Endothelial cell of umbilical vein (primary cell): Measurements from ENCODE around the gene FGF9.

Experiments used
- EZH2 ChIP-seq: IDR thresholded peaks from 2 replicates; pipeline ENCODE4 v1.6.1; 2012; ENCODE audit warnings: borderline replicate concordance, low read depth, mild to moderate bottlenecking, moderate library complexity, low read length, inconsistent platforms; ENCODE audit not compliant: severe bottlenecking
- POLR2A ChIP-seq: IDR thresholded peaks from 2 replicates; pipeline ENCODE4 v1.6.1; 2012; ENCODE audit warnings: low read depth, mild to moderate bottlenecking, control low read depth, low read length
- POLR2AphosphoS5 ChIP-seq: IDR thresholded peaks from 2 replicates; pipeline ENCODE4 v1.6.1; 2012; ENCODE audit warnings: low read depth, mild to moderate bottlenecking, control low read depth, low read length, moderate library complexity; ENCODE audit not compliant: insufficient read depth
- TF ChIP-seq, protein P1 (sequence below), 2 donors: IDR thresholded peaks; 1 replicate in 1 of 2; 2 replicates in 1 of 2; pipeline ENCODE4 v1.5.1; 2011; ENCODE audit warnings: low read length in 2 of 2, mild to moderate bottlenecking in 2 of 2, moderate library complexity in 2 of 2, control low read depth in 1 of 2, inconsistent platforms in 1 of 2, low read depth in 1 of 2; ENCODE audit not compliant: insufficient read depth in 1 of 2; ENCODE audit errors: extremely low read depth in 1 of 2

DNA sequence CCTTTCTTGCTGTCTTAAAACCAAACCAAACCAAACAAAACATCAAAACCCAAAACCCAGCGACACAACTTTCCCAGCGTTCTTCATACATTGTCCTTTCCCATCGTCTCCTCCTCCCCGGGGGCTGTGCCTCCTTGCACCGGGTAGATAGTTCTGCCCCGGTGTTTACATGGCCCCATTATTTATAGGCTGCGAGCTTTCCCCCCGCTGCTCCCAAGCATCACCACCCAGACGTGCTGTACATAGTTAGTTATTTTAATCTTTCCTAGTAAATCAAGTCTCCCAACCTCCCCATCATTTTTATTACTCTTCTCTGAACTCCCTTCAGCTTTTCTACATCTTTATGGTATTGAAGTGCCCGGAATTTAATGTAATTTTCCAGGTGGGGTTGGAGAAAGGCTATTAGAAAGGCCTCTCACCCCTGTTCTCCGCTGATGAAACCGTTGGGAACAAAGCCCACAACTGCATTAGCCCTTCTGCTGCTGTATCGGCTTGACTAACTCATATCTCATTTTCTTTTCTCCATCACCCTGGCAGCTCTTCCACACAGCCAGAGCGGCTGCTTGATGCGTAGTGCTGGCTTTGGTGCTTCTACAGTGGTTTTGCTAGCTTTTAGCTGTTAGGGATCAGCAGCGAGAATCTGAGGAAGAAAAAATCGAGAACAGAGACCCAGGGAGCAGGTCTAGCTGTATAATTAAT, 53.1 kb downstream of the FGF9 start:
- TF ChIP-seq, protein P1, sequence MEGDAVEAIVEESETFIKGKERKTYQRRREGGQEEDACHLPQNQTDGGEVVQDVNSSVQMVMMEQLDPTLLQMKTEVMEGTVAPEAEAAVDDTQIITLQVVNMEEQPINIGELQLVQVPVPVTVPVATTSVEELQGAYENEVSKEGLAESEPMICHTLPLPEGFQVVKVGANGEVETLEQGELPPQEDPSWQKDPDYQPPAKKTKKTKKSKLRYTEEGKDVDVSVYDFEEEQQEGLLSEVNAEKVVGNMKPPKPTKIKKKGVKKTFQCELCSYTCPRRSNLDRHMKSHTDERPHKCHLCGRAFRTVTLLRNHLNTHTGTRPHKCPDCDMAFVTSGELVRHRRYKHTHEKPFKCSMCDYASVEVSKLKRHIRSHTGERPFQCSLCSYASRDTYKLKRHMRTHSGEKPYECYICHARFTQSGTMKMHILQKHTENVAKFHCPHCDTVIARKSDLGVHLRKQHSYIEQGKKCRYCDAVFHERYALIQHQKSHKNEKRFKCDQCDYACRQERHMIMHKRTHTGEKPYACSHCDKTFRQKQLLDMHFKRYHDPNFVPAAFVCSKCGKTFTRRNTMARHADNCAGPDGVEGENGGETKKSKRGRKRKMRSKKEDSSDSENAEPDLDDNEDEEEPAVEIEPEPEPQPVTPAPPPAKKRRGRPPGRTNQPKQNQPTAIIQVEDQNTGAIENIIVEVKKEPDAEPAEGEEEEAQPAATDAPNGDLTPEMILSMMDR (IDR thresholded peaks at IDR 0.05; ENCODE audit: extremely low read depth in 1 of 2, insufficient read depth in 1 of 2, low read depth in 1 of 2, low read length in 2 of 2) = no peak
- TF ChIP-seq POLR2AphosphoS5 (no peak), POLR2A (no peak), EZH2 (no peak)
